GM23248 (cell line): ENCODE results near the gene DBH. TPM values are rescaled to one million over a fixed set of nuclear protein-coding genes. Genes with fewer than 3 reads are reported as not detected.
"Not testable (repeated sequence)": the region's sequence is repeated elsewhere in the genome, so short reads cannot be mapped to it uniquely, and the experiment has no call there.

Experiments
- DNase-seq: peaks from one replicate; pipeline ENCODE4 v3.0.0-alpha.2; 2015
- H2AFZ ChIP-seq: fragments of 200-600 bp; sonication (generic); 2 replicates; pipeline ENCODE4 v1.6.1; 2016; ENCODE audit warnings: antibody characterized with exemption
- H3F3A ChIP-seq: fragments of 200-600 bp; sonication (generic); 2 replicates; pipeline ENCODE4 v1.6.1; 2016; ENCODE audit warnings: mild to moderate bottlenecking, antibody characterized with exemption, mixed run types; ENCODE audit not compliant: insufficient read depth
- H3K27ac ChIP-seq: fragments of 200-600 bp; sonication (generic); 2 replicates; pipeline ENCODE4 v1.5.1; 2016; ENCODE audit warnings: mild to moderate bottlenecking
- H3K27me3 ChIP-seq: fragments of 200-600 bp; sonication (generic); replicated peaks from 2 replicates; pipeline ENCODE4 v1.6.1; 2016; ENCODE audit warnings: mild to moderate bottlenecking; ENCODE audit not compliant: insufficient read depth
- H3K36me3 ChIP-seq: fragments of 200-600 bp; sonication (generic); 2 replicates; pipeline ENCODE4 v1.6.1; 2016; ENCODE audit warnings: low read depth, mild to moderate bottlenecking
- H3K4me1 ChIP-seq: fragments of 200-600 bp; sonication (generic); 2 replicates; pipeline ENCODE4 v1.6.1; 2016; ENCODE audit warnings: mild to moderate bottlenecking; ENCODE audit not compliant: insufficient read depth
- H3K4me2 ChIP-seq: fragments of 200-600 bp; sonication (generic); one replicate; pipeline ENCODE4 v1.6.1; 2016; ENCODE audit warnings: mild to moderate bottlenecking; ENCODE audit not compliant: unreplicated experiment
- H3K4me3 ChIP-seq: fragments of 200-600 bp; sonication (generic); 2 replicates; pipeline ENCODE4 v1.5.1; 2016; ENCODE audit warnings: mild to moderate bottlenecking
- H3K79me2 ChIP-seq: fragments of 200-600 bp; sonication (generic); 2 replicates; pipeline ENCODE4 v1.6.1; 2016; ENCODE audit warnings: mild to moderate bottlenecking; ENCODE audit not compliant: insufficient read depth
- H3K9ac ChIP-seq: fragments of 200-600 bp; sonication (generic); 2 replicates; pipeline ENCODE4 v1.6.1; 2016; ENCODE audit warnings: mild to moderate bottlenecking
- H3K9me2 ChIP-seq: fragments of 200-600 bp; sonication (generic); 2 replicates; pipeline ENCODE4 v1.6.1; 2016; ENCODE audit warnings: mixed run types, mild to moderate bottlenecking, moderate library complexity; ENCODE audit not compliant: insufficient read depth
- H3K9me3 ChIP-seq: fragments of 200-600 bp; sonication (generic); one replicate; pipeline ENCODE4 v1.6.1; 2017; ENCODE audit warnings: low read depth
- H4K20me1 ChIP-seq: fragments of 200-600 bp; sonication (generic); 2 replicates; pipeline ENCODE4 v1.6.0; 2016; ENCODE audit not compliant: insufficient read depth
- EZH2 ChIP-seq: fragments of 200-600 bp; sonication (generic); IDR thresholded peaks from 2 replicates; pipeline ENCODE4 v1.6.1; 2018; ENCODE audit warnings: antibody characterized with exemption, mild to moderate bottlenecking; ENCODE audit not compliant: insufficient read depth, poor library complexity, severe bottlenecking
- EZH2phosphoT487 ChIP-seq: fragments of 200-600 bp; sonication (generic); IDR thresholded peaks from 2 replicates; pipeline ENCODE4 v1.6.1; 2018; ENCODE audit warnings: antibody characterized with exemption, moderate library complexity, mild to moderate bottlenecking, low read depth; ENCODE audit not compliant: insufficient read depth
- WGBS, 2 experiments: methylation state at CpG; one replicate each; pipeline ENCODE4 v1.1.6; 2015 to 2017; ENCODE audit warnings: low lambda C conversion rate in 2 of 2, low coverage in 1 of 2; ENCODE audit errors: missing lambda C conversion rate in 2 of 2; 5-methylcytosine and 5-hydroxymethylcytosine counted together
- in situ Hi-C: fragments of 300-500 bp; cut with MboI; formaldehyde crosslinking; loops from 2 replicates; pipeline ENCODE4 v1.15.0; 2020
- polyA plus RNA-seq: library from polyadenylated mRNA; unstranded; fragments of >200 nt; fragmentation: Nextera tagmentation; extraction: Ambion mirVana; gene quantifications from 2 replicates; pipeline ENCODE4 v1.2.1, GENCODE V29; 2016
- total RNA-seq: library from RNA; depleted of rRNA; stranded (reverse); fragments of >200 nt; shearing (Covaris generic); gene quantifications from 2 replicates; pipeline ENCODE4 v1.2.3, GENCODE V29; 2014

DBH gene
- total and polyA plus RNA-seq, 2 experiments from 2014 or later, result not detected

GRCh38 chr9:133673258-133673655 is 37.1 kb downstream of the DBH start:
- Histone ChIP-seq H3K9me3 (no peaks in the 10 kb centered on the region), H3K9ac (no peak overlapping the region), H3F3A (no peaks in the 10 kb centered on the region), H3K36me3 (no peaks in the 10 kb centered on the region), H3K79me2 (no peaks in the 10 kb centered on the region), H3K27me3 (no peaks in the 10 kb centered on the region; the same call in 1 of the 2 replicates), H4K20me1 (no peaks in the 10 kb centered on the region), H3K4me2 (no peak overlapping the region), H3K4me1 (no peaks in the 10 kb centered on the region), H3K27ac (no peak overlapping the region), H2AFZ (no peak overlapping the region), H3K4me3 (no peak overlapping the region), H3K9me2 (no peaks in the 10 kb centered on the region)
- TF ChIP-seq EZH2, result no peak
- DNase-seq, result no peak
- in situ Hi-C loops, result no loop called here
- 73 to 78% methylated on average over 9 of the region's 9 CpGs for WGBS, 2 experiments

GRCh38 chr9:133674091-133674490 is 37.9 kb downstream of the DBH start:
- 75 to 77% methylated on average over 14 of the region's 14 CpGs for WGBS, 2 experiments
- Histone ChIP-seq H3K4me1 (no peaks in the 10 kb centered on the region), H3K9me2 (no peaks in the 10 kb centered on the region), H3K79me2 (no peaks in the 10 kb centered on the region), H3F3A (no peaks in the 10 kb centered on the region), H3K9ac (no peak overlapping the region), H3K4me2 (no peak overlapping the region), H3K9me3 (no peaks in the 10 kb centered on the region), H3K4me3 (no peak overlapping the region), H2AFZ (no peak overlapping the region), H3K27me3 (no peaks in the 10 kb centered on the region; the same call in 1 of the 2 replicates), H3K27ac (no peak overlapping the region), H4K20me1 (no peaks in the 10 kb centered on the region), H3K36me3 (no peaks in the 10 kb centered on the region)
- in situ Hi-C loops, result no loop called here
- TF ChIP-seq EZH2phosphoT487, result no peak
- TF ChIP-seq EZH2, result no peak
- no peak for DNase-seq

GRCh38 chr9:133675796-133676195 is 39.6 kb downstream of the DBH start:
- WGBS, 2 experiments, result 69 to 73% methylated on average over 3 of the region's 3 CpGs
- H3K27me3 ChIP-seq, H4K20me1 ChIP-seq, H3K4me3 ChIP-seq, H3K36me3 ChIP-seq, H3K27ac ChIP-seq, H3F3A ChIP-seq, in situ Hi-C loops, H3K4me2 ChIP-seq, H3K4me1 ChIP-seq, H2AFZ ChIP-seq, H3K9me3 ChIP-seq, DNase-seq, H3K79me2 ChIP-seq, H3K9ac ChIP-seq, H3K9me2 ChIP-seq: not testable (repeated sequence)

GRCh38 chr9:133676450-133676849 is 40.3 kb downstream of the DBH start:
- Histone ChIP-seq H3K9ac (no peak overlapping the region), H3K9me3 (no peaks in the 10 kb centered on the region), H3K27me3 (0 out of 2 replicates have a peak, but pooled peaks cover 4% of the 10 kb centered on the region), H3K9me2 (no peaks in the 10 kb centered on the region), H2AFZ (no peak overlapping the region), H3K4me3 (no peak overlapping the region), H3F3A (no peaks in the 10 kb centered on the region), H3K27ac (no peak overlapping the region), H3K36me3 (no peaks in the 10 kb centered on the region), H3K79me2 (no peaks in the 10 kb centered on the region), H3K4me2 (no peak overlapping the region), H3K4me1 (no peaks in the 10 kb centered on the region), H4K20me1 (no peaks in the 10 kb centered on the region)
- in situ Hi-C loops, result no loop called here
- 71 to 76% methylated on average over 10 of the region's 10 CpGs for WGBS, 2 experiments
- no peak for DNase-seq
- TF ChIP-seq EZH2 (no peak), EZH2phosphoT487 (no peak)
